ENCODE measurements around the gene DSG1.
"Not testable (repeated sequence)": the region's sequence is repeated elsewhere in the genome, so short reads cannot be mapped to it uniquely, and the experiment has no call there.

Gene DSG1

GRCh38 chr18:31317860-31318259 lies at the start of gene DSG1:
DSG1 (plus strand) TSS chr18:31318160; CDS start chr18:31318301, 141 bp downstream.
- DNase-seq (ENCODE audit: low read depth), result no peak

GRCh38 chr18:31268985-31269406 lies 49.0 kb upstream of the DSG1 start:
- DNase-seq (ENCODE audit: low read depth), result no peak

- no peak for DNase-seq (ENCODE audit: low read depth)
Measured at GRCh38 chr18:31269566-31269965, 48.4 kb upstream of the DSG1 start.

- DNase-seq (ENCODE audit: low read depth), result no peak
Measured at GRCh38 chr18:31270578-31270977, 47.4 kb upstream of the DSG1 start.

GRCh38 chr18:31273812-31274527 lies 44.0 kb upstream of the DSG1 start:
- DNase-seq (ENCODE audit: low read depth), result no peak

- DNase-seq (ENCODE audit: low read depth), result peak; percentile 29
Measured at GRCh38 chr18:31274931-31275330, 43.0 kb upstream of the DSG1 start.

GRCh38 chr18:31275722-31276463 lies 42.1 kb upstream of the DSG1 start:
- DNase-seq (ENCODE audit: low read depth), result peak; percentile 62

GRCh38 chr18:31278609-31279071 lies 39.3 kb upstream of the DSG1 start:
- peak; percentile 48 for DNase-seq (ENCODE audit: low read depth)

GRCh38 chr18:31280502-31280901 lies 37.5 kb upstream of the DSG1 start:
- no peak for DNase-seq (ENCODE audit: low read depth)

- DNase-seq (ENCODE audit: low read depth), result no peak
Measured at GRCh38 chr18:31281437-31281836, 36.5 kb upstream of the DSG1 start.

- not testable (repeated sequence) for DNase-seq (ENCODE audit: low read depth)
Measured at GRCh38 chr18:31289446-31289845, 28.5 kb upstream of the DSG1 start.

GRCh38 chr18:31291688-31292087 lies 26.3 kb upstream of the DSG1 start:
- DNase-seq (ENCODE audit: low read depth), result no peak

- no peak for DNase-seq (ENCODE audit: low read depth)
Measured at GRCh38 chr18:31294199-31294747, 23.7 kb upstream of the DSG1 start.

GRCh38 chr18:31297248-31297647 lies 20.7 kb upstream of the DSG1 start:
- no peak for DNase-seq (ENCODE audit: low read depth)

- peak; percentile 32 for DNase-seq (ENCODE audit: low read depth)
Measured at GRCh38 chr18:31301201-31301655, 16.7 kb upstream of the DSG1 start.

GRCh38 chr18:31302991-31303390 lies 15.0 kb upstream of the DSG1 start:
- DNase-seq (ENCODE audit: low read depth), result peak; percentile 71

- DNase-seq (ENCODE audit: low read depth), result no peak
Measured at GRCh38 chr18:31303771-31304170, 14.2 kb upstream of the DSG1 start.

- no peak for DNase-seq (ENCODE audit: low read depth)
Measured at GRCh38 chr18:31309115-31309514, 8.8 kb upstream of the DSG1 start.

- DNase-seq (ENCODE audit: low read depth), result no peak
Measured at GRCh38 chr18:31316974-31317373, 986 bp upstream of the DSG1 start.

GRCh38 chr18:31321719-31322118 lies 3.8 kb downstream of the DSG1 start:
- DNase-seq (ENCODE audit: low read depth), result peak; percentile 94

GRCh38 chr18:31325051-31325450 lies 7.1 kb downstream of the DSG1 start:
- DNase-seq (ENCODE audit: low read depth), result peak; percentile 99

GRCh38 chr18:31329787-31330438 lies 12.0 kb downstream of the DSG1 start:
- no peak for DNase-seq (ENCODE audit: low read depth)
